ENCODE measurements around the gene SMC2.

The SMC2 gene

GRCh38 chr9:104107799-104108198, 13.7 kb downstream of the SMC2 start:
- DNase-seq, result no peak

GRCh38 chr9:104108315-104108714, 14.2 kb downstream of the SMC2 start:
- no peak for DNase-seq

- no peak for DNase-seq
Observed at GRCh38 chr9:104110509-104110908, 16.4 kb downstream of the SMC2 start.

- no peak for DNase-seq
Observed at GRCh38 chr9:104118916-104119315, 24.8 kb downstream of the SMC2 start.

GRCh38 chr9:104121022-104121421, 26.9 kb downstream of the SMC2 start:
- no peak for DNase-seq

GRCh38 chr9:104138243-104138868, 44.2 kb downstream of the SMC2 start:
- DNase-seq, result no peak

- no peak for DNase-seq
Observed at GRCh38 chr9:104142799-104143549, 48.9 kb downstream of the SMC2 start.

- DNase-seq, result no peak
Observed at GRCh38 chr9:104143550-104143910, 49.4 kb downstream of the SMC2 start.

GRCh38 chr9:104144336-104144735, 50.2 kb downstream of the SMC2 start:
- no peak for DNase-seq

- no peak for DNase-seq
Observed at GRCh38 chr9:104173067-104173466, 79.0 kb downstream of the SMC2 start.

GRCh38 chr9:104177003-104177611, 83.0 kb downstream of the SMC2 start:
- DNase-seq, result no peak

- no peak for DNase-seq
Observed at GRCh38 chr9:104177676-104178075, 83.6 kb downstream of the SMC2 start.
